PC-3 (cell line): ENCODE results near the gene ERCC5. TPM values are rescaled to one million over a fixed set of nuclear protein-coding genes. Genes with fewer than 3 reads are reported as not detected.

Experiments
- ATAC-seq: fragments of 200-7000 bp; cut with Tn5 transposase; 2 replicates; pipeline ENCODE4 v1.9.1; 2020; ENCODE audit warnings: mild to moderate bottlenecking, moderate library complexity
- BruUV-seq: library from RNA; stranded (reverse); fragments of 400-500 nt; replicated peaks from 2 replicates; lab custom pipeline; 2021; lab: Mats Ljungman, UMichigan
- CTCF ChIA-PET: fragments of 300-600 bp; sonication (Branson Sonifier 250); formaldehyde crosslinking; loops from one replicate; lab custom pipeline; 2022; ENCODE audit warnings: antibody characterized with exemption; lab: Charles Lee
- POLR2A ChIA-PET: fragments of 300-600 bp; sonication (Branson Sonifier 250); formaldehyde crosslinking; loops from one replicate; lab custom pipeline; 2022; ENCODE audit warnings: antibody characterized with exemption; ENCODE audit not compliant: unreplicated experiment; lab: Charles Lee
- DNase-seq: peaks from one replicate; pipeline ENCODE4 v3.0.0-alpha.2; 2015
- H2AFZ ChIP-seq: fragments of 300-600 bp; sonication (generic); 2 replicates; pipeline ENCODE4 v1.6.0; 2016; ENCODE audit warnings: antibody characterized with exemption, low read length
- H3F3A ChIP-seq: fragments of 300-600 bp; sonication (generic); one replicate; pipeline ENCODE4 v1.6.0; 2017; ENCODE audit warnings: antibody characterized with exemption, low read length, control low read depth, mild to moderate bottlenecking; ENCODE audit not compliant: unreplicated experiment
- H3K27ac ChIP-seq: fragments of 300-600 bp; sonication (generic); 2 replicates; pipeline ENCODE4 v1.5.1; 2016; ENCODE audit warnings: mild to moderate bottlenecking, low read length
- H3K27me3 ChIP-seq: fragments of 300-600 bp; sonication (generic); 2 replicates; pipeline ENCODE4 v1.6.1; 2016; ENCODE audit warnings: low read length, mixed read lengths
- H3K36me3 ChIP-seq: fragments of 300-600 bp; sonication (generic); 2 replicates; pipeline ENCODE4 v1.6.1; 2016; ENCODE audit warnings: low read depth, mixed run types, low read length, mixed read lengths
- H3K4me1 ChIP-seq: fragments of 300-600 bp; sonication (generic); 2 replicates; pipeline ENCODE4 v1.5.1; 2016; ENCODE audit warnings: low read length; ENCODE audit not compliant: insufficient read depth
- H3K4me2 ChIP-seq: fragments of 300-600 bp; sonication (generic); 2 replicates; pipeline ENCODE4 v1.6.0; 2016; ENCODE audit warnings: low read length
- H3K4me3 ChIP-seq: fragments of 300-600 bp; sonication (generic); 2 replicates; pipeline ENCODE4 v1.5.1; 2016; ENCODE audit warnings: mild to moderate bottlenecking, low read length, mixed read lengths
- H3K79me2 ChIP-seq: fragments of 300-600 bp; sonication (generic); 2 replicates; pipeline ENCODE4 v1.6.1; 2017; ENCODE audit warnings: low read length, mixed read lengths
- H3K9ac ChIP-seq: fragments of 300-600 bp; sonication (generic); 2 replicates; pipeline ENCODE4 v1.6.0; 2016; ENCODE audit warnings: mild to moderate bottlenecking, low read length
- H3K9me2 ChIP-seq: fragments of 300-600 bp; sonication (generic); replicated peaks from 2 replicates; pipeline ENCODE4 v1.6.1; 2016; ENCODE audit warnings: mixed run types, low read length, mixed read lengths
- H3K9me3 ChIP-seq: fragments of 300-600 bp; sonication (generic); 2 replicates; pipeline ENCODE4 v1.6.1; 2016; ENCODE audit warnings: low read length, mixed read lengths
- H4K20me1 ChIP-seq: fragments of 300-600 bp; sonication (generic); 2 replicates; pipeline ENCODE4 v1.6.1; 2016; ENCODE audit warnings: low read length, mixed read lengths
- CTCF ChIP-seq: fragments of 300-600 bp; sonication (generic); conservative IDR thresholded peaks from 2 replicates; pipeline ENCODE4 v1.5.1; 2017; ENCODE audit warnings: antibody characterized with exemption, low read depth, mild to moderate bottlenecking, low read length
- EZH2 ChIP-seq: fragments of 300-600 bp; sonication (generic); IDR thresholded peaks from one replicate; pipeline ENCODE4 v1.6.1; 2017; ENCODE audit warnings: antibody characterized with exemption, mild to moderate bottlenecking, low read length; ENCODE audit not compliant: unreplicated experiment
- EZH2phosphoT487 ChIP-seq: fragments of 300-600 bp; sonication (generic); IDR thresholded peaks from 2 replicates; pipeline ENCODE4 v1.6.1; 2018; ENCODE audit warnings: mild to moderate bottlenecking, antibody characterized with exemption, low read length, borderline replicate concordance
- intact Hi-C: fragments of 100-400 bp; cut with micrococcal nuclease; formaldehyde crosslinking; loops from 2 replicates; pipeline ENCODE4 v1.9.0; 2023
- total RNA-seq: library from RNA; depleted of rRNA; stranded (reverse); fragments of >200 nt; gene quantifications from 2 replicates; pipeline ENCODE4 v1.2.3, GENCODE V29; 2014

ERCC5 gene
- total RNA-seq, 1 experiment from 2014 or later: 19.3 TPM

GRCh38 chr13:102814025-102814607 lies 31.7 kb upstream of the ERCC5 start:
- BruUV-seq: no TSS peak
- TF ChIP-seq EZH2phosphoT487 (no peak), CTCF (no peak), EZH2 (no peak)
- DNase-seq (no peak), ATAC-seq (no peak)
- intact Hi-C loops: no loop called here
- Histone ChIP-seq H3K27me3 (no peaks in the 10 kb centered on the region), H3K36me3 (no peaks in the 10 kb centered on the region), H4K20me1 (no peaks in the 10 kb centered on the region), H3K4me3 (no peak overlapping the region), H3K9ac (no peak overlapping the region), H3K79me2 (0 out of 2 replicates have a peak, but pooled peaks cover 4% of the 10 kb centered on the region), H3K27ac (no peak overlapping the region), H3K4me1 (no peaks in the 10 kb centered on the region), H3K9me2 (no peaks in the 10 kb centered on the region), H3K4me2 (no peak overlapping the region), H3F3A (no peaks in the 10 kb centered on the region), H3K9me3 (no peaks in the 10 kb centered on the region), H2AFZ (no peak overlapping the region)
- CTCF ChIA-PET: no interaction called here
- POLR2A ChIA-PET: no interaction called here

- POLR2A ChIA-PET: no interaction called here
- intact Hi-C loops: no loop called here
- no peaks in the 10 kb centered on the region for H4K20me1 ChIP-seq
- H2AFZ ChIP-seq: no peak overlapping the region
- no peaks in the 10 kb centered on the region for H3F3A ChIP-seq
- CTCF ChIA-PET: no interaction called here
- TF ChIP-seq EZH2: no peak
- TF ChIP-seq CTCF: no peak
- TF ChIP-seq EZH2phosphoT487: no peak
- no TSS peak for BruUV-seq
- H3K79me2 ChIP-seq: 0 out of 2 replicates have a peak, but pooled peaks cover 4% of the 10 kb centered on the region
- DNase-seq (no peak), ATAC-seq (no peak)
- H3K9me2 ChIP-seq: no peaks in the 10 kb centered on the region
- H3K4me2 ChIP-seq: no peak overlapping the region
- H3K4me3 ChIP-seq: no peak overlapping the region
- no peak overlapping the region for H3K27ac ChIP-seq
- no peaks in the 10 kb centered on the region for H3K9me3 ChIP-seq
- H3K4me1 ChIP-seq: no peaks in the 10 kb centered on the region
- no peaks in the 10 kb centered on the region for H3K36me3 ChIP-seq
- no peaks in the 10 kb centered on the region for H3K27me3 ChIP-seq
- H3K9ac ChIP-seq: no peak overlapping the region
These were observed 31.0 kb upstream of the ERCC5 start for GRCh38 chr13:102814793-102815192.

- H3K4me3 ChIP-seq: no peak overlapping the region
- H3F3A ChIP-seq: no peaks in the 10 kb centered on the region
- no peaks in the 10 kb centered on the region for H3K36me3 ChIP-seq
- H3K9ac ChIP-seq: no peak overlapping the region
- H4K20me1 ChIP-seq: no peaks in the 10 kb centered on the region
- no peaks in the 10 kb centered on the region for H3K9me3 ChIP-seq
- H3K9me2 ChIP-seq: no peaks in the 10 kb centered on the region
- DNase-seq: no peak
- H3K4me2 ChIP-seq: no peak overlapping the region
- 0 out of 2 replicates have a peak, but pooled peaks cover 4% of the 10 kb centered on the region for H3K79me2 ChIP-seq
- no peak overlapping the region for H3K27ac ChIP-seq
- H3K4me1 ChIP-seq: no peaks in the 10 kb centered on the region
- no peaks in the 10 kb centered on the region for H3K27me3 ChIP-seq
- no TSS peak for BruUV-seq
- H2AFZ ChIP-seq: no peak overlapping the region
- intact Hi-C loops: no loop called here
- CTCF ChIA-PET: no interaction called here
- TF ChIP-seq EZH2phosphoT487: no peak
- TF ChIP-seq EZH2: no peak
- POLR2A ChIA-PET: no interaction called here
- ATAC-seq: no peak
These were observed 30.0 kb upstream of the ERCC5 start for GRCh38 chr13:102815788-102816187.
